H1 (cell line): ENCODE data around the gene PRKG2. TPM values are rescaled to one million over a fixed set of nuclear protein-coding genes. Genes with fewer than 3 reads are reported as not detected.

ENCODE experiments used
- MAX ChIP-seq: IDR thresholded peaks from 2 replicates; pipeline ENCODE4 v1.6.1; 2012; ENCODE audit warnings: inconsistent platforms
- RXRA ChIP-seq: IDR thresholded peaks from 2 replicates; pipeline ENCODE4 v1.6.1; 2011; ENCODE audit warnings: low read depth, mild to moderate bottlenecking, low read length, moderate library complexity; ENCODE audit not compliant: insufficient read depth
- SAP30 ChIP-seq: fragments of 300-600 bp; sonication (generic); IDR thresholded peaks from 2 replicates; pipeline ENCODE4 v1.7.1; 2012; ENCODE audit warnings: low read length, moderate library complexity, mild to moderate bottlenecking, inconsistent platforms; ENCODE audit not compliant: insufficient read depth, insufficient replicate concordance
- TAF7 ChIP-seq: optimal IDR thresholded peaks from 2 replicates; pipeline ENCODE3; 2011; ENCODE audit warnings: low read depth, mild to moderate bottlenecking, inconsistent platforms, low read length, moderate library complexity, borderline replicate concordance
- YY1 ChIP-seq: IDR thresholded peaks from 2 replicates; pipeline ENCODE4 v1.6.1; 2011; ENCODE audit warnings: low read depth, mild to moderate bottlenecking, low read length
- polyA plus RNA-seq, 7 experiments: library from polyadenylated mRNA; depleted of rRNA in 3 of 7; stranded (reverse) in 5 of 7; unstranded in 2 of 7; fragments of >200 nt in 5 of 7; fragments of 200-250 nt in 2 of 7; gene quantifications; 1 replicate in 5 of 7; 2 replicates in 1 of 7; 4 replicates in 1 of 7; pipeline versions ENCODE4 v1.2.1 to v1.2.3, GENCODE V29; 2011 to 2013; ENCODE audit warnings: missing spikeins in 2 of 7, mixed read lengths in 2 of 7
- total RNA-seq: library from RNA; stranded (reverse); fragmentation: NEBNext Ultra II Directional; extraction: Animal tissue kit (Norgen Biotek cat#: 25700); gene quantifications from 2 replicates; pipeline ENCODE4 v1.2.1, GENCODE V29; 2021

Gene PRKG2
- total and polyA plus RNA-seq, 2 of the 8 experiments (the other 6 are each of a cell fraction or from before 2014, with no cell fraction given) = 0.45 to 1.2 TPM

DNA sequence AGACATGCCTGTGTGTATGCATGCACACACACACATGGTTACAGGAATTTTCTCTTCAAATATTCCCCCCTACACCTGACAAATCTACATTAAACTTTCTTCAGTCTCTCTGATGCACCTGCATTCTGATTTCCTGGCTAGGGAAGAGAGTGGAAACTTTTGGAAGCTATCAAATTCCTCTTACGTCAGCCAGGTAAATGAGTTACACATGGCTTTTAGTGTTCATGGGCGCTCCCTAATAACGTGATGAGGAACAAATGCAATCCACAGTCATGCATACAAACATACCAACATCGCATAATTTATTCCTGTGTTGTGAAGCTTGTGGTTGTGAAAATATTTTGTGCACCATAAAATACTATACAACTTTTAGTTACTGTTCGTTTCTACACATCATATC is 149.6 kb downstream of the PRKG2 start (continued):
- TF ChIP-seq YY1 = no peak
- TF ChIP-seq MAX = no peak
- TF ChIP-seq SAP30 = no peak
- no peak for TF ChIP-seq TAF7
- no peak for TF ChIP-seq RXRA
